ENCODE results near the gene ARHGAP40. TPM values are rescaled to one million over a fixed set of nuclear protein-coding genes. Genes with fewer than 3 reads are reported as not detected.
A peak's percentile ranks its signal among the peaks of the same experiment; 100 is the strongest.

ARHGAP40 gene
- polyA plus RNA-seq, 1 experiment, result not detected

- H3K27me3 ChIP-seq (ENCODE audit: control insufficient read depth, insufficient read depth, low read length), result peaks cover 4% of the 10 kb centered on the region
- no peaks in the 10 kb centered on the region for H3K9me3 ChIP-seq (ENCODE audit: control insufficient read depth, insufficient read depth, low read length)
- TF ChIP-seq CTCF (IDR thresholded peaks at IDR 0.05; ENCODE audit: low read depth, low read length), result no peak
- POLR2A ChIA-PET, result no interaction called here
- no peak overlapping the region for H3K27ac ChIP-seq (ENCODE audit: low read depth, low read length)
- CTCF ChIA-PET, result interaction anchor here (0.6 kb wide), 1 partner anchor 332 kb away, joined by 3 read pairs; no protein-coding TSS in a partner anchor
- DNase-seq (ENCODE audit: low read depth, low spot score), result no peak
- H3K4me3 ChIP-seq (ENCODE audit: low read depth, low read length), result no peak overlapping the region
Observed at GRCh38 chr20:38631155-38632022, 29.8 kb downstream of the ARHGAP40 start.

GRCh38 chr20:38633577-38634093 lies 32.0 kb downstream of the ARHGAP40 start:
- POLR2A ChIA-PET, result no interaction called here
- TF ChIP-seq CTCF (IDR thresholded peaks at IDR 0.05; ENCODE audit: low read depth, low read length), result peak; percentile 89

GRCh38 chr20:38635721-38636288 lies 34.2 kb downstream of the ARHGAP40 start:
- Histone ChIP-seq H3K27me3 (ENCODE audit: control insufficient read depth, insufficient read depth, low read length) (peaks cover 8% of the 10 kb centered on the region), H3K9me3 (ENCODE audit: control insufficient read depth, insufficient read depth, low read length) (no peaks in the 10 kb centered on the region), H3K4me3 (ENCODE audit: low read depth, low read length) (no peak overlapping the region), H3K27ac (ENCODE audit: low read depth, low read length) (no peak overlapping the region)
- ChIA-PET CTCF (no interaction called here), POLR2A (no interaction called here)
- TF ChIP-seq CTCF (IDR thresholded peaks at IDR 0.05; ENCODE audit: low read depth, low read length), result no peak
- DNase-seq (ENCODE audit: low read depth, low spot score), result no peak

More at GRCh38 chr20:38633577-38634093, 32.0 kb downstream of the ARHGAP40 start:
- Histone ChIP-seq H3K27ac (ENCODE audit: low read depth, low read length) (no peak overlapping the region), H3K27me3 (ENCODE audit: control insufficient read depth, insufficient read depth, low read length) (peaks cover 4% of the 10 kb centered on the region), H3K9me3 (ENCODE audit: control insufficient read depth, insufficient read depth, low read length) (no peaks in the 10 kb centered on the region), H3K4me3 (ENCODE audit: low read depth, low read length) (no peak overlapping the region)
- CTCF ChIA-PET, result interaction anchor here (0.8 to 0.9 kb wide), 2 partner anchors 14 to 21 kb away, joined by 3 to 4 read pairs; no protein-coding TSS in a partner anchor
- no peak for DNase-seq (ENCODE audit: low read depth, low spot score)

GRCh38 chr20:38640521-38640920 lies 38.9 kb downstream of the ARHGAP40 start:
- POLR2A ChIA-PET, result no interaction called here
- no peak for TF ChIP-seq CTCF (IDR thresholded peaks at IDR 0.05; ENCODE audit: low read depth, low read length)
- CTCF ChIA-PET, result interaction anchor here (0.8 to 1.1 kb wide), 2 partner anchors 110 to 252 kb away, joined by 3 read pairs; no protein-coding TSS in a partner anchor
- Histone ChIP-seq H3K9me3 (ENCODE audit: control insufficient read depth, insufficient read depth, low read length) (no peaks in the 10 kb centered on the region), H3K27me3 (ENCODE audit: control insufficient read depth, insufficient read depth, low read length) (peaks cover 40% of the 10 kb centered on the region), H3K4me3 (ENCODE audit: low read depth, low read length) (no peak overlapping the region), H3K27ac (ENCODE audit: low read depth, low read length) (no peak overlapping the region)
- no peak for DNase-seq (ENCODE audit: low read depth, low spot score)

GRCh38 chr20:38642498-38642897 lies 40.9 kb downstream of the ARHGAP40 start:
- no peak overlapping the region for H3K4me3 ChIP-seq (ENCODE audit: low read depth, low read length)
- H3K27me3 ChIP-seq (ENCODE audit: control insufficient read depth, insufficient read depth, low read length), result peaks cover 50% of the 10 kb centered on the region
- DNase-seq (ENCODE audit: low read depth, low spot score), result no peak
- no peak for TF ChIP-seq CTCF (IDR thresholded peaks at IDR 0.05; ENCODE audit: low read depth, low read length)
- no peak overlapping the region for H3K27ac ChIP-seq (ENCODE audit: low read depth, low read length)
- ChIA-PET POLR2A (no interaction called here), CTCF (interaction anchor here (1.9 kb wide), 1 partner anchor 109 kb away, joined by 9 read pairs; no protein-coding TSS in a partner anchor)
- no peaks in the 10 kb centered on the region for H3K9me3 ChIP-seq (ENCODE audit: control insufficient read depth, insufficient read depth, low read length)

Data from AG04450 (cell line).